Panc1 (cell line): ENCODE measurements around the gene RPL38. TPM values are rescaled to one million over a fixed set of nuclear protein-coding genes. Genes with fewer than 3 reads are reported as not detected.

Experiments used
- ATAC-seq: fragments of 200-7000 bp; cut with Tn5 transposase; 2 replicates; pipeline ENCODE4 v1.9.1; 2020; ENCODE audit warnings: mild to moderate bottlenecking, moderate library complexity
- BruUV-seq: library from RNA; stranded (reverse); fragments of 400-500 nt; replicated peaks from 2 replicates; lab custom pipeline; 2021; lab: Mats Ljungman, UMichigan
- CTCF ChIA-PET: fragments of 300-600 bp; sonication (Branson Sonifier 250); formaldehyde crosslinking; loops from one replicate; lab custom pipeline; 2022; ENCODE audit warnings: antibody characterized with exemption; lab: Charles Lee
- POLR2A ChIA-PET: fragments of 300-600 bp; sonication (Branson Sonifier 250); formaldehyde crosslinking; loops from one replicate; lab custom pipeline; 2022; ENCODE audit warnings: antibody characterized with exemption; lab: Charles Lee
- DNase-seq: peaks from one replicate; pipeline ENCODE4 v3.0.0-alpha.2; 2010; ENCODE audit warnings: low read depth, low spot score
- H3K27ac ChIP-seq: 2 replicates; pipeline ENCODE4 v1.5.1; 2011; ENCODE audit warnings: mild to moderate bottlenecking, low read length, inconsistent platforms
- H3K27me3 ChIP-seq: fragments of 200-500 bp; sonication (Bioruptor generic); 2 replicates; pipeline ENCODE4 v1.6.0; 2014; ENCODE audit warnings: low read length, inconsistent platforms; ENCODE audit not compliant: control insufficient read depth, insufficient read depth
- H3K36me3 ChIP-seq: fragments of 200-500 bp; sonication (Bioruptor generic); 2 replicates; pipeline ENCODE4 v1.5.1; 2014; ENCODE audit warnings: inconsistent platforms, mild to moderate bottlenecking, low read length, moderate library complexity; ENCODE audit not compliant: control insufficient read depth, insufficient read depth
- H3K4me1 ChIP-seq: 2 replicates; pipeline ENCODE4 v1.5.1; 2011; ENCODE audit warnings: inconsistent platforms, mild to moderate bottlenecking, low read length, moderate library complexity; ENCODE audit not compliant: control insufficient read depth, insufficient read depth
- H3K4me3 ChIP-seq, 2 experiments: 2 replicates each; pipeline ENCODE4 v1.5.1; 2011 to 2012; ENCODE audit warnings: low read depth in 2 of 2, low read length in 2 of 2, mild to moderate bottlenecking in 2 of 2, inconsistent platforms in 1 of 2, moderate library complexity in 1 of 2
- H3K9me3 ChIP-seq: fragments of 200-500 bp; sonication (Bioruptor generic); 2 replicates; pipeline ENCODE4 v1.5.1; 2014; ENCODE audit warnings: low read depth, mild to moderate bottlenecking, inconsistent platforms, low read length, moderate library complexity; ENCODE audit not compliant: control insufficient read depth, insufficient read depth
- CTCF ChIP-seq: fragments of 450-650 bp; IDR thresholded peaks from 2 replicates; pipeline ENCODE4 v1.5.1; 2017; ENCODE audit warnings: mild to moderate bottlenecking
- POLR2AphosphoS5 ChIP-seq: IDR thresholded peaks from 2 replicates; pipeline ENCODE4 v1.6.1; 2012; ENCODE audit warnings: mild to moderate bottlenecking, low read depth, low read length, moderate library complexity
- REST ChIP-seq, 2 experiments: IDR thresholded peaks; 2 replicates each; pipeline ENCODE4 v1.6.1; 2011 to 2012; ENCODE audit warnings: low read depth in 2 of 2, control low read depth in 1 of 2, low read length in 1 of 2, mild to moderate bottlenecking in 1 of 2, moderate library complexity in 1 of 2; ENCODE audit not compliant: insufficient read depth in 1 of 2
- SIN3A ChIP-seq: IDR thresholded peaks from 2 replicates; pipeline ENCODE4 v1.6.1; 2012; ENCODE audit warnings: low read depth, mild to moderate bottlenecking, low read length, moderate library complexity, borderline replicate concordance; ENCODE audit not compliant: insufficient read depth
- TCF7L2 ChIP-seq: IDR thresholded peaks from 2 replicates; pipeline ENCODE4 v1.6.1; 2011; ENCODE audit warnings: mild to moderate bottlenecking, low read depth, low read length, inconsistent platforms
- in situ Hi-C: cut with HindIII; loops from 2 replicates; pipeline ENCODE4 v1.10.0; 2016; ENCODE audit warnings: low sequenced_read_pairs, low pct_unique_long_range_greater_than_20kb
- intact Hi-C: fragments of 100-400 bp; cut with micrococcal nuclease; formaldehyde crosslinking; loops from one replicate; pipeline ENCODE4 v1.10.0; 2022; ENCODE audit not compliant: unreplicated experiment
- total RNA-seq: library from RNA; stranded (reverse); gene quantifications from one replicate; pipeline ENCODE4 v1.2.1, GENCODE V29; 2021; ENCODE audit not compliant: unreplicated experiment

Gene RPL38
- total RNA-seq, 1 experiment from 2014 or later: 968 TPM

GRCh38 chr17:74194682-74195081, 8.8 kb upstream of the RPL38 start:
- no peak overlapping the region for H3K4me3 ChIP-seq
- no peak overlapping the region for H3K27ac ChIP-seq
- peaks cover 2% of the 10 kb centered on the region; the same call in 1 of the 2 replicates for H3K27me3 ChIP-seq
- BruUV-seq: no TSS peak
- DNase-seq (no peak), ATAC-seq (no peak)
- intact Hi-C loops: no loop called here
- ChIA-PET POLR2A (no interaction called here), CTCF (interaction anchor here (0.9 kb wide), 1 partner anchor 105 kb away, joined by 3 read pairs; no protein-coding TSS in a partner anchor)
- H3K36me3 ChIP-seq: no peaks in the 10 kb centered on the region
- TF ChIP-seq TCF7L2: no peak
- TF ChIP-seq REST (IDR thresholded peaks at IDR 0.05; ENCODE audit: insufficient read depth in 1 of 2, low read depth in 2 of 2, low read length in 1 of 2): no peak
- no peak for TF ChIP-seq POLR2AphosphoS5
- no peak for TF ChIP-seq SIN3A
- TF ChIP-seq CTCF: no peak
- H3K9me3 ChIP-seq: no peaks in the 10 kb centered on the region
- peaks cover 5% of the 10 kb centered on the region; the same call in 1 of the 2 replicates for H3K4me1 ChIP-seq
- in situ Hi-C loops: no loop called here

GRCh38 chr17:74196541-74197317, 6.7 kb upstream of the RPL38 start:
- ChIA-PET CTCF (no interaction called here), POLR2A (no interaction called here)
- Histone ChIP-seq H3K27me3 (peaks cover 2% of the 10 kb centered on the region; the same call in 1 of the 2 replicates), H3K36me3 (no peaks in the 10 kb centered on the region), H3K27ac (no peak overlapping the region), H3K4me3 (no peak overlapping the region), H3K4me1 (peaks cover 5% of the 10 kb centered on the region; the same call in 1 of the 2 replicates), H3K9me3 (no peaks in the 10 kb centered on the region)
- TF ChIP-seq CTCF (no peak), REST (IDR thresholded peaks at IDR 0.05; ENCODE audit: insufficient read depth in 1 of 2, low read depth in 2 of 2, low read length in 1 of 2) (no peak), SIN3A (no peak), TCF7L2 (no peak), POLR2AphosphoS5 (no peak)
- ATAC-seq (no peak), DNase-seq (no peak)
- intact Hi-C loops: no loop called here
- no TSS peak for BruUV-seq
- in situ Hi-C loops: no loop called here
